Smooth muscle cell (in vitro differentiated cells): ENCODE measurements around the gene GALNS. TPM values are rescaled to one million over a fixed set of nuclear protein-coding genes. Genes with fewer than 3 reads are reported as not detected.

Experiments used
- DNase-seq: peaks from one replicate; lab custom pipeline; 2025; ENCODE audit not compliant: unreplicated experiment; lab: John Stamatoyannopoulos, UW
- H2AFZ ChIP-seq: fragments of 200-600 bp; sonication (generic); 2 replicates; pipeline ENCODE4 v1.6.0; 2016; ENCODE audit warnings: antibody characterized with exemption, low read depth, mild to moderate bottlenecking
- H3F3A ChIP-seq: fragments of 200-600 bp; sonication (generic); 2 replicates; pipeline ENCODE4 v1.6.0; 2017; ENCODE audit warnings: antibody characterized with exemption, low read depth
- H3K27ac ChIP-seq: fragments of 200-600 bp; sonication (generic); 2 replicates; pipeline ENCODE4 v1.5.1; 2016; ENCODE audit warnings: low read depth, mild to moderate bottlenecking
- H3K27me3 ChIP-seq: fragments of 200-600 bp; sonication (generic); 2 replicates; pipeline ENCODE4 v1.6.1; 2016; ENCODE audit warnings: low read depth, mild to moderate bottlenecking
- H3K36me3 ChIP-seq: fragments of 200-600 bp; sonication (generic); 2 replicates; pipeline ENCODE4 v1.5.1; 2016; ENCODE audit warnings: low read depth
- H3K4me1 ChIP-seq: fragments of 200-600 bp; sonication (generic); 2 replicates; pipeline ENCODE4 v1.5.1; 2016; ENCODE audit warnings: low read depth
- H3K4me2 ChIP-seq: fragments of 200-600 bp; sonication (generic); 2 replicates; pipeline ENCODE4 v1.6.0; 2016; ENCODE audit warnings: mild to moderate bottlenecking
- H3K4me3 ChIP-seq: fragments of 200-600 bp; sonication (generic); 2 replicates; pipeline ENCODE4 v1.5.1; 2016; ENCODE audit warnings: mild to moderate bottlenecking
- H3K79me2 ChIP-seq: fragments of 200-600 bp; sonication (generic); 2 replicates; pipeline ENCODE4 v1.6.0; 2016; ENCODE audit warnings: low read depth, mild to moderate bottlenecking
- H3K9ac ChIP-seq: fragments of 200-600 bp; sonication (generic); 2 replicates; pipeline ENCODE4 v1.6.0; 2016; ENCODE audit warnings: low read depth
- H3K9me3 ChIP-seq: fragments of 200-600 bp; sonication (generic); replicated peaks from 2 replicates; pipeline ENCODE4 v1.5.1; 2016; ENCODE audit warnings: low read depth
- H4K20me1 ChIP-seq: fragments of 200-600 bp; sonication (generic); 2 replicates; pipeline ENCODE4 v1.6.0; 2016; ENCODE audit warnings: low read depth
- CTCF ChIP-seq: fragments of 200-600 bp; sonication (generic); IDR thresholded peaks from 2 replicates; pipeline ENCODE4 v1.5.1; 2017; ENCODE audit warnings: borderline replicate concordance, mild to moderate bottlenecking, antibody characterized with exemption; ENCODE audit not compliant: insufficient read depth, poor library complexity, severe bottlenecking
- WGBS: methylation state at CpG from one replicate; pipeline ENCODE4 v1.1.7; 2016; ENCODE audit warnings: low lambda C conversion rate; 5-methylcytosine and 5-hydroxymethylcytosine counted together
- polyA plus RNA-seq: library from polyadenylated mRNA; unstranded; fragments of >200 nt; fragmentation: Nextera tagmentation; extraction: Ambion mirVana; gene quantifications from 2 replicates; pipeline ENCODE4 v1.2.1, GENCODE V29; 2016
- total RNA-seq: library from RNA; depleted of rRNA; stranded (reverse); fragments of >200 nt; gene quantifications from 2 replicates; pipeline ENCODE4 v1.2.3, GENCODE V29; 2014

The GALNS gene
- total and polyA plus RNA-seq, 2 experiments from 2014 or later = 20.8 to 21.3 TPM

DNA sequence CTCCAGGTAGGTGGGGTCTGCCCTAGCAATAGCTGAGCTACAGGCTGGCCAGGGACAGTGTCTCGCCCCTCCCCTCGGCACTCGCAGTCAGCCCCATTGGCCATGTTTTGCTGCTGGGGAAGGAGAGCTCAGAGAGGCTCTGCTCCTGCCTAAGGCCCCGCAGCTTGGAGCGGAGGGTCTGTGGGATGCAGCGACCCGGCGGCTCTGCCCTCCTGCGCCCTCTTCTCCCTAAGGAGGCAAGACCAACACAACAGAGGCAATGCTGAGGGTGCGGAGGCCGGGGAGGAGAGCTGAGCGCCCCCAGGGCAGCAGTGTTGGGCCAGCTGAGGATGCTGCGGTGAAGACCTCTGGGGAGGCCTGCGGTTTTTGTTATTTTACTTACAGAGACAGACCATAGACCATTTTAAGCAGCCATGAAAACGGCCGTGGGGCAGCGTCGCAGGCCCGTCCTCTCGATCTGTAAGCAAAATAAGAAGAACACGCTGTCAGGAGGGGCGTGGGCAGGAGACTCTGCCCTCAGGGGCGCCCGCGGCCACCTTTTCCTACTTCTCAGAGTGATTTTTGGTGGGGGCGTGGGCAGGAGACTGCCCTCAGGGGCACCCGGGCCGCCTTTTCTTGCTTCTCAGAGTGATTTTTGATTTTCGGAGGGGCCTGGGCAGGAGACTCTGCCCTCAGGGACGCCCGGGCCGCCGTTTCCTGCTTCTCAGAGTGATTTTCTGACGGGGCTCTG, 41.1 kb upstream of the GALNS start:
- Histone ChIP-seq H3K36me3 (no peaks in the 10 kb centered on the region), H2AFZ (no peak overlapping the region), H3K9ac (no peak overlapping the region), H3K9me3 (no peaks in the 10 kb centered on the region), H4K20me1 (no peaks in the 10 kb centered on the region), H3F3A (no peaks in the 10 kb centered on the region), H3K27ac (no peak overlapping the region), H3K4me3 (no peak overlapping the region), H3K4me2 (no peak overlapping the region), H3K79me2 (no peaks in the 10 kb centered on the region), H3K4me1 (no peaks in the 10 kb centered on the region), H3K27me3 (no peaks in the 10 kb centered on the region)
- no peak for DNase-seq
- no peak for TF ChIP-seq CTCF
- WGBS = 91% methylated on average over 34 of the region's 34 CpGs

DNA sequence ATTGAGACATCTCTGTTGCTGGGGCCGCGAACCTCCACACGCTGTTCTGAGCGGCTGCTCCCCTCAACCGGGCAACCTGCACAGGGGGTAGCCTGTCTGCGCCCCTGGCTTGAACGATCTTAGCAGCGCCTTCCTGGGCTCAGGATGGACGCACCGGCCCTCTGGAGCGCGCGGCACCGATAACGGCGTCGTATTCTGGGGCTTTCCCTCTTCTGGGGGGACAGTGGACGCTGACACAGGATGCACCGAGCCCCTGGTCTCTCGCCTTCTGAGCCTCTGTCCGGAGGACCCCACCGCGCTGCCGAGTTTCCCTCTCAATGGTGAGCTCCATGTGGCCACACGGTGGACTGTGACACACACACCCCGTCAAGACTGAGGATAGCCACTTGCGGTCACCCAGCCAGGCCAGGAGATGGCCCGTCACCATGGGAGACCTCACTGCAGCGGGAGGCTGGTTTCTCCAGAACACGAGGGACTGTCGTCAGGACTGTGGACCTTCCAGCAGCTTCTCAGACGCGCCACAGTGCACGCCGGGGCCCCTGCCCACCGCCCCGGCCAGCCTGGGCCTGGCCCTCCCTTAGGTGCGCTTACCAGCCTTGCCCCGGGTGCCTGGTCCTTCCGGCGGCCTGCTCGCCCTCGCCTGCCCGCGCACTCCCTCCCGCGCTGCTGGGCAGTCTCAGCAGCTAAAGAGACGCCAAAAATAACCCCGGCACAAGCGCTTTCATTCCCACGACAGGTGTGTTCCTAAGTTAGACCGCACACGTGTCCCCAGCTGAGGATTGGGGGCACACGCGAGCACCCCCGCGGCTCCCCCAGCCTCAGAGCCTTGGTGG, 39.7 kb upstream of the GALNS start:
- H3K27ac ChIP-seq = no peak overlapping the region
- 92% methylated on average over 57 of the region's 57 CpGs for WGBS
- TF ChIP-seq CTCF = no peak
- no peak overlapping the region for H2AFZ ChIP-seq
- no peaks in the 10 kb centered on the region for H3K4me1 ChIP-seq
- no peaks in the 10 kb centered on the region for H3K9me3 ChIP-seq
- no peak overlapping the region for H3K4me3 ChIP-seq
- no peaks in the 10 kb centered on the region for H3K27me3 ChIP-seq
- H4K20me1 ChIP-seq = no peaks in the 10 kb centered on the region
- no peaks in the 10 kb centered on the region for H3K36me3 ChIP-seq
- no peak overlapping the region for H3K4me2 ChIP-seq
- H3K9ac ChIP-seq = no peak overlapping the region
- no peaks in the 10 kb centered on the region for H3F3A ChIP-seq
- no peak for DNase-seq
- no peaks in the 10 kb centered on the region for H3K79me2 ChIP-seq

GRCh38 chr16:88895335-88895734, 38.6 kb upstream of the GALNS start:
- H3K36me3 ChIP-seq = no peaks in the 10 kb centered on the region
- no peak overlapping the region for H3K4me3 ChIP-seq
- H3K27me3 ChIP-seq = no peaks in the 10 kb centered on the region
- H3K9ac ChIP-seq = no peak overlapping the region
- no peaks in the 10 kb centered on the region for H3F3A ChIP-seq
- WGBS = 93% methylated on average over 22 of the region's 22 CpGs
- H2AFZ ChIP-seq = no peak overlapping the region
- H3K27ac ChIP-seq = no peak overlapping the region
- TF ChIP-seq CTCF = no peak
- no peaks in the 10 kb centered on the region for H3K79me2 ChIP-seq
- no peaks in the 10 kb centered on the region for H3K4me1 ChIP-seq
- no peaks in the 10 kb centered on the region for H4K20me1 ChIP-seq
- no peak for DNase-seq
- no peak overlapping the region for H3K4me2 ChIP-seq
- no peaks in the 10 kb centered on the region for H3K9me3 ChIP-seq
